K562 (cell line): Measurements from ENCODE around the gene PDLIM5. TPM values are rescaled to one million over a fixed set of nuclear protein-coding genes. Genes with fewer than 3 reads are reported as not detected.

ENCODE experiments used
- ATAC-seq: fragments of 200-7000 bp; cut with Tn5 transposase; 3 replicates; pipeline ENCODE4 v1.9.1; 2020; ENCODE audit warnings: moderate library complexity
- BruUV-seq: library from RNA; stranded (reverse); fragments of 400-500 nt; replicated peaks from 2 replicates; lab custom pipeline; 2021; lab: Mats Ljungman, UMichigan
- CTCF ChIA-PET: fragments of 300-600 bp; formaldehyde crosslinking; extraction: SDS; loops from one replicate; lab custom pipeline; 2021; ENCODE audit warnings: low intra/inter-chr PET ratio; lab: Yijun Ruan, JAX
- POLR2A ChIA-PET: fragments of 300-600, 350-650 bp; sonication (Branson Sonifier 250); formaldehyde crosslinking; extraction: SDS; loops from one replicate; lab custom pipeline; 2021; ENCODE audit warnings: antibody characterized with exemption, inconsistent platforms; lab: Yijun Ruan, JAX
- DNase-seq, 4 experiments: peaks; one replicate each; pipeline versions ENCODE4 v3.0.0 to v3.0.0-alpha.2; 2011 to 2018; ENCODE audit warnings: low spot score in 3 of 4, mixed read lengths in 3 of 4; ENCODE audit errors: extremely low read depth in 1 of 4
- FAIRE-seq: peaks from 2 replicates; lab custom pipeline; 2011; peaks lifted over from hg19 to GRCh38; lab: Jason Lieb, UNC
- H2AFZ ChIP-seq: 2 replicates; pipeline ENCODE4 v1.6.0; 2011; ENCODE audit warnings: low read depth, low read length, control low read depth, inconsistent platforms
- H3K27ac ChIP-seq: fragments of 200-600 bp; 3 replicates; pipeline ENCODE4 v1.8.0; 2011; ENCODE audit warnings: low read depth, mild to moderate bottlenecking, control low read depth, inconsistent platforms, low read length, moderate library complexity, mixed read lengths; ENCODE audit errors: extremely low read depth
- H3K27me3 ChIP-seq, 2 experiments: fragments of 300-600 bp in 1 of 2; 2 replicates in 1 of 2; 3 replicates in 1 of 2; pipeline versions ENCODE4 v1.6.0 to v1.8.0; 2011; ENCODE audit warnings: inconsistent platforms in 2 of 2, low read length in 2 of 2, mild to moderate bottlenecking in 1 of 2, mixed read lengths in 1 of 2, moderate library complexity in 1 of 2; ENCODE audit not compliant: control insufficient read depth in 2 of 2, insufficient read depth in 2 of 2
- H3K36me3 ChIP-seq: fragments of 300-600 bp; 3 replicates; pipeline ENCODE4 v1.8.0; 2011; ENCODE audit warnings: mild to moderate bottlenecking, low read length, inconsistent platforms; ENCODE audit not compliant: control insufficient read depth, insufficient read depth
- H3K4me1 ChIP-seq, 2 experiments: fragments of 200-600 bp in 1 of 2; replicated peaks in 1 of 2; 2 replicates in 1 of 2; 3 replicates in 1 of 2; pipeline versions ENCODE4 v1.5.1 to v1.8.0; 2011; ENCODE audit warnings: inconsistent platforms in 2 of 2, low read length in 2 of 2, mild to moderate bottlenecking in 1 of 2, mixed read lengths in 1 of 2, moderate library complexity in 1 of 2; ENCODE audit not compliant: control insufficient read depth in 2 of 2, insufficient read depth in 2 of 2
- H3K4me2 ChIP-seq: 2 replicates; pipeline ENCODE4 v1.6.1; 2011; ENCODE audit warnings: low read length, control low read depth, inconsistent platforms, mixed read lengths; ENCODE audit not compliant: insufficient read depth
- H3K4me3 ChIP-seq: fragments of 200-600 bp; sonication (generic), shearing (Covaris generic); 2 replicates; pipeline ENCODE4 v1.5.1; 2016; ENCODE audit warnings: control low read depth, inconsistent platforms
- H3K79me2 ChIP-seq: fragments of 200-600 bp; 3 replicates; pipeline ENCODE4 v1.8.0; 2011; ENCODE audit warnings: low read length, inconsistent platforms; ENCODE audit not compliant: control insufficient read depth, insufficient read depth
- H3K9ac ChIP-seq, 2 experiments: 2 replicates each; pipeline versions ENCODE4 v1.6.0 to v1.6.1; 2011; ENCODE audit warnings: low read depth in 2 of 2, low read length in 2 of 2, control low read depth in 1 of 2, inconsistent platforms in 1 of 2, mild to moderate bottlenecking in 1 of 2, mixed read lengths in 1 of 2; ENCODE audit not compliant: insufficient read depth in 1 of 2
- H3K9me1 ChIP-seq: one replicate; pipeline ENCODE4 v1.6.0; 2011; ENCODE audit warnings: inconsistent platforms, mild to moderate bottlenecking, low read length, moderate library complexity; ENCODE audit not compliant: control insufficient read depth, insufficient read depth
- H3K9me3 ChIP-seq: replicated peaks from 2 replicates; pipeline ENCODE4 v1.5.1; 2011; ENCODE audit warnings: low read depth, low read length, inconsistent platforms; ENCODE audit not compliant: control insufficient read depth, insufficient read depth
- H4K20me1 ChIP-seq: replicated peaks from 2 replicates; pipeline ENCODE4 v1.6.1; 2011; ENCODE audit warnings: low read length, inconsistent platforms, mixed read lengths; ENCODE audit not compliant: control insufficient read depth, insufficient read depth
- E2F3 ChIP-seq: fragments of 250-450 bp; sonication (Bioruptor Pico); IDR thresholded peaks from 2 replicates; pipeline ENCODE4 v1.4.0; 2020; ENCODE audit warnings: mild to moderate bottlenecking
- FIP1L1 ChIP-seq: fragments of 200-400 bp; formaldehyde crosslinking; IDR thresholded peaks from 2 replicates; pipeline ENCODE4 v1.6.1; 2018; ENCODE audit warnings: mild to moderate bottlenecking, low read depth, low read length; ENCODE audit not compliant: poor library complexity, severe bottlenecking
- MCM7 ChIP-seq, 2 experiments: fragments of 450-650 bp; IDR thresholded peaks; 2 replicates each; pipeline ENCODE4 v1.6.1; 2016 to 2018
- MLX ChIP-seq, 2 experiments: fragments of 450-650 bp in 1 of 2; sonication (generic) in 1 of 2; formaldehyde crosslinking; conservative IDR thresholded peaks; 2 replicates each; pipeline versions ENCODE4 v1.4.0 to v1.8.1; 2020 to 2022; ENCODE audit warnings: mild to moderate bottlenecking in 1 of 2, missing genetic modification reagents in 1 of 2
- OTX1 ChIP-seq: fragments of 450-650 bp; formaldehyde crosslinking; IDR thresholded peaks from 2 replicates; pipeline ENCODE4 v1.4.0; 2022; ENCODE audit warnings: mild to moderate bottlenecking
- PTTG1 ChIP-seq: fragments of 450-650 bp; IDR thresholded peaks from 2 replicates; pipeline ENCODE4 v1.6.1; 2016; ENCODE audit warnings: low read depth, mild to moderate bottlenecking, missing genetic modification characterization, missing compliant biosample characterization
- RBM17 ChIP-seq: fragments of 200-400 bp; formaldehyde crosslinking; IDR thresholded peaks from 2 replicates; pipeline ENCODE4 v1.6.1; 2017; ENCODE audit warnings: low read depth, mild to moderate bottlenecking, low read length, borderline replicate concordance
- SMC3 ChIP-seq: conservative IDR thresholded peaks from 2 replicates; pipeline ENCODE4 v1.6.1; 2011; ENCODE audit warnings: low read depth, low read length, improper control_type of control experiment; ENCODE audit not compliant: insufficient read depth
- VEZF1 ChIP-seq: fragments of 200-800 bp; sonication (Bioruptor generic); IDR thresholded peaks from 2 replicates; pipeline ENCODE4 v1.6.1; 2017; ENCODE audit warnings: missing genetic modification characterization, missing compliant biosample characterization
- ZFPM2 ChIP-seq: fragments of 250-450 bp; sonication (Bioruptor Pico); IDR thresholded peaks from 2 replicates; pipeline ENCODE4 v1.5.1; 2022; ENCODE audit warnings: mild to moderate bottlenecking
- ZNF232 ChIP-seq: sonication (generic); formaldehyde crosslinking; IDR thresholded peaks from 2 replicates; pipeline ENCODE4 v1.8.0; 2022; ENCODE audit warnings: mild to moderate bottlenecking, missing genetic modification reagents
- ZNF282 ChIP-seq: sonication (generic); formaldehyde crosslinking; IDR thresholded peaks from 2 replicates; pipeline ENCODE4 v1.8.1; 2023; ENCODE audit warnings: missing genetic modification reagents
- ZNF695 ChIP-seq: fragments of 450-650 bp; formaldehyde crosslinking; IDR thresholded peaks from 2 replicates; pipeline ENCODE4 v1.4.0; 2020; ENCODE audit warnings: mild to moderate bottlenecking, moderate library complexity
- WGBS: fragments of 100-300 bp; shearing (Covaris generic); methylation state at CpG from one replicate; pipeline ENCODE4 v1.1.6; 2016; ENCODE audit warnings: low coverage, mixed read lengths; ENCODE audit not compliant: insufficient coverage; ENCODE audit errors: missing lambda C conversion rate; 5-methylcytosine and 5-hydroxymethylcytosine counted together
- in situ Hi-C: fragments of 300-500 bp; cut with MboI; formaldehyde crosslinking; loops from 4 replicates; pipeline ENCODE4 v1.15.0; 2018; ENCODE audit warnings: inconsistent platforms, mixed read lengths
- intact Hi-C: fragments of 100-400 bp; cut with micrococcal nuclease; formaldehyde crosslinking; loops from 2 replicates; pipeline ENCODE4 v1.14.2; 2022
- polyA plus RNA-seq, 8 experiments: library from polyadenylated mRNA; depleted of rRNA in 4 of 8; stranded (reverse) in 5 of 8; unstranded in 3 of 8; fragments of >200 nt; fragmentation: Nextera tagmentation in 2 of 8; fragmentation: Illumina TruSeq in 1 of 8; extraction: Ambion mirVana in 2 of 8; extraction: Trizol in 1 of 8; gene quantifications; 2 replicates each; pipeline versions ENCODE4 v1.2.1 to v1.2.3, GENCODE V29; 2011 to 2014; ENCODE audit warnings: inconsistent platforms in 1 of 8, missing spikeins in 1 of 8
- total RNA-seq, 7 experiments: library from RNA; depleted of rRNA in 6 of 7; stranded (reverse); fragments of >200 nt in 6 of 7; fragmentation: Illumina TruSeq in 2 of 7; extraction: Trizol in 2 of 7; gene quantifications; 2 replicates each; pipeline versions ENCODE4 v1.2.1 to v1.2.3, GENCODE V29; 2011 to 2021; ENCODE audit warnings: low replicate concordance in 1 of 7

PDLIM5 gene
- total and polyA plus RNA-seq, 9 of the 15 experiments (the other 6 are each of a cell fraction or from before 2014, with no cell fraction given), result 36.9 to 127 (median 62.5) TPM

GRCh38 chr4:94711635-94712034 is 259.9 kb downstream of the PDLIM5 start:
- FAIRE-seq, result no peak
- intact Hi-C loops, result no loop called here
- POLR2A ChIA-PET, result no interaction called here
- no peaks in the 10 kb centered on the region for H3K36me3 ChIP-seq
- no peaks in the 10 kb centered on the region for H3K4me1 ChIP-seq
- H3K27me3 ChIP-seq, result peaks cover 0 to 13% of the 10 kb centered on the region in 2 experiments; a peak in 4 of 5 replicates
- no peaks in the 10 kb centered on the region for H3K9me3 ChIP-seq
- H3K4me2 ChIP-seq, result no peak overlapping the region
- in situ Hi-C loops, result no loop called here
- CTCF ChIA-PET, result no interaction called here
- no peak overlapping the region for H3K9ac ChIP-seq
- H2AFZ ChIP-seq, result no peak overlapping the region
- H3K4me3 ChIP-seq, result no peak overlapping the region
- ATAC-seq, result no peak
- no peak for DNase-seq
- H3K27ac ChIP-seq, result no peak overlapping the region
- no TSS peak for BruUV-seq
- H3K79me2 ChIP-seq, result no peaks in the 10 kb centered on the region
- WGBS, result 1% methylated on average over 5 of the region's 5 CpGs
- no peaks in the 10 kb centered on the region for H4K20me1 ChIP-seq
- H3K9me1 ChIP-seq, result no peaks in the 10 kb centered on the region
- TF ChIP-seq MLX (CRISPR knock-in tag; conservative IDR thresholded peaks at IDR 0.05) (no peak), MCM7 (IDR thresholded peaks at IDR 0.05) (no peak), ZNF232 (CRISPR knock-in tag) (no peak), VEZF1 (CRISPR knock-in tag) (no peak), E2F3 (CRISPR knock-in tag) (no peak), FIP1L1 (no peak), ZNF695 (CRISPR knock-in tag) (no peak), PTTG1 (tag) (no peak), ZFPM2 (no peak), ZNF282 (CRISPR knock-in tag) (no peak), RBM17 (no peak), OTX1 (no peak), SMC3 (no peak)
- TF ChIP-seq, all 486 proteins: peak for 0
